LoVo (cell line): ENCODE results near the gene PARVG.
A peak's percentile ranks its signal among the peaks of the same experiment; 100 is the strongest.

ENCODE experiments used
- DNase-seq: peaks from one replicate; pipeline ENCODE4 v3.0.0-alpha.2; 2016; ENCODE audit warnings: low spot score

The PARVG gene, protein sequence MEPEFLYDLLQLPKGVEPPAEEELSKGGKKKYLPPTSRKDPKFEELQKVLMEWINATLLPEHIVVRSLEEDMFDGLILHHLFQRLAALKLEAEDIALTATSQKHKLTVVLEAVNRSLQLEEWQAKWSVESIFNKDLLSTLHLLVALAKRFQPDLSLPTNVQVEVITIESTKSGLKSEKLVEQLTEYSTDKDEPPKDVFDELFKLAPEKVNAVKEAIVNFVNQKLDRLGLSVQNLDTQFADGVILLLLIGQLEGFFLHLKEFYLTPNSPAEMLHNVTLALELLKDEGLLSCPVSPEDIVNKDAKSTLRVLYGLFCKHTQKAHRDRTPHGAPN

DNA sequence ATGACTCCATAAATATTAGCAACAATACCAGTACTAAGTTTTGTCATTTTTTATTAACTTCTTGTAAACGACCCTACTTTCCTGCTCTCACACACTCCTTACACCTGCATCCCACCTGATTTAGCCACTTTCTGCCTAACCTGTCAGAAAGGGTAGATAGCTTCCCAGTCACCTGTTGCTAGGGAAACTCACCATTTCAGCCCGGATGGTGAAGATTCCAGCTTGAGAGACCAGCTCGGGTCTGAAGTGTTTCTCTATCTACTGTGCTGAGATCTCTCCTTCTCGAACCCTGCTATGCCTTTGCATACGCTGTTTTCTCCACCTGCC is at the start of gene PARVG:
Gene PARVG, plus strand, starts transcription at position 220 of the 327 bp plus-strand sequence. CDS start 2,405 bp downstream, outside the sequence.
- no peak for DNase-seq

DNA sequence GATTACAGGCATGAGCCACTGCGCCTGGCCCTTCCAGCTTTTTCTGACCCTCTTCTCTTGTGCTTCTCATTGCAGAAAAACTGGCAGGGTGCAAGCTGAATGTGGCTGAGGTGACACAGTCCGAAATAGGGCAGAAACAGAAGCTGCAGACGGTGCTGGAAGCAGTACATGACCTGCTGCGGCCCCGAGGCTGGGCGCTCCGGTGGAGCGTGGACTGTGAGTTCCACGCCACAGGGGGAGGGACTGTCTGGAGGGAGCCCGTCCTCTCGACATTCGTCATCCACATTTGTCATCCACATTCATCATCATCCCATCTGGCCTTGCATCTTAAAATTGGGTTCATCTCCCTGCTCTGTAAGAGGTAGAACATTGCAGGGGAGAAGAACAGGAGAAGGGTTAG is 49.3 kb upstream of the PARVG start:
- no peak for DNase-seq

DNA sequence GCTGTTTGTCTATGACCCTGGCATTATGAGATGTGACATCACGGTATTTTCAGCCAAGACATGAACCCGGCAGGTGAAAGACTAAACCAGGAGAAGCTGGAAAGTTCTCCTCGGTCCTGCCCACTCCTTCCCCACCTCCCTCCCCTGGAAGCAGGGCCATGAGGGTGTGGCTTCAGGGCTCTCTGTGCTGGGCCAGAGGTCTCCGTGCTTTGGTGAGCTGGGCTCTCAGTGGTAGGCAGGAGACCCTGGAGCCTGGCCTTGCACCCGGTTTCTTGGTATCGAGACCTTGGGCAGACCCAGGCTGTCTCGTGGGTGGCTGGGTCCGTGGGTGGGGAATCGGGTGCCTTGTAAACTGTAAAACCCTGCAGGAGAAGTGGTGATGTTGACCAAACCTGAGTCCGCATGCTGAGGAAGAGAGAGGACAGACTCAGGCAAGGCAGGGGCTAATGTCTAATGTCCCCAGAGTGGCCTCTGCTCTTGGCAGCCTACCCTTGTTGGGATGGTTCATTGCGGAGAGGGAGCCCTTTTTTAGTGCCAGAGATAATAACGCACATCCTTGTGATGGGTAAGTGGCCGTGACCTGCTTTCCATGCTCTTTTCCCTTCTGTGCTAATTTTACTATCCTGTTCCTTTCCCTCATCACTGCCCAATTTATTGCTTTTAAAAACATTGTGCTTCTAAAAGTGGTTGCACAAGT is 48.6 kb upstream of the PARVG start:
- DNase-seq = no peak

DNA sequence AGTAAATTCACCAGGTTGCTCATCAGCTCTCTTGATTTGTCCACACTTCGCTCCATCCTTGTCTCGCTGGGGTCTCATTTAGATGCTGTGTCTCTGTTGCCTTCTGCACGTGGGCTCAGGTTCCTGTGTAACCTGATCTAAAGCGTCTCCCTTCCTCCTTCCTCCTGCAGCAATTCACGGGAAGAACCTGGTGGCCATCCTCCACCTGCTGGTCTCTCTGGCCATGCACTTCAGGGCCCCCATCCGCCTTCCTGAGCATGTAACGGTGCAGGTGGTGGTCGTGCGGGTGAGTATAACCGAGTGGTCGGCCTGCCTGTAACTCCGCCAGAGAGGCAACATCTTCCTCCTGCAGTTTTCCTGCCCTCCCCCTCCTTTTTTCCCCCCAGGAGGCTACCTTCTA is 48.0 kb upstream of the PARVG start:
- no peak for DNase-seq

DNA sequence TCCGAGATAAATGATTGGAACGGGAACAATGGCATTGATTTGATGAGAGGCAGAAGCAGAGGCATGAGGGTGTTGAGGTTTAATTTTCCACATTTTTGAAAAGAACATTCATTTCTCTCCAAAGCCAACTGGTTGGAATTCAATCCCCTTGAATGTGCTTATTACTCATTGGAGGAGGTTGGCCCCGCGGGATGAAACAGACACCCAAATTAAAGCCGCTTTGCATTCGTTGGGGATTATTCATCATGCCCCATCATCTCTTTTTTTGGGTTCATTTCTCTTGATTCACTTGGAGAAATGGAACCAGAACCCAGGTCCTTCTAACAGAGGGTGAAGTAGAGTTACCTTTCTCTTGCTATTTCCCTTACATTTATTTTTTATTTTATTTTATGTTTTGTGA is 47.6 kb upstream of the PARVG start:
- DNase-seq = no peak

DNA sequence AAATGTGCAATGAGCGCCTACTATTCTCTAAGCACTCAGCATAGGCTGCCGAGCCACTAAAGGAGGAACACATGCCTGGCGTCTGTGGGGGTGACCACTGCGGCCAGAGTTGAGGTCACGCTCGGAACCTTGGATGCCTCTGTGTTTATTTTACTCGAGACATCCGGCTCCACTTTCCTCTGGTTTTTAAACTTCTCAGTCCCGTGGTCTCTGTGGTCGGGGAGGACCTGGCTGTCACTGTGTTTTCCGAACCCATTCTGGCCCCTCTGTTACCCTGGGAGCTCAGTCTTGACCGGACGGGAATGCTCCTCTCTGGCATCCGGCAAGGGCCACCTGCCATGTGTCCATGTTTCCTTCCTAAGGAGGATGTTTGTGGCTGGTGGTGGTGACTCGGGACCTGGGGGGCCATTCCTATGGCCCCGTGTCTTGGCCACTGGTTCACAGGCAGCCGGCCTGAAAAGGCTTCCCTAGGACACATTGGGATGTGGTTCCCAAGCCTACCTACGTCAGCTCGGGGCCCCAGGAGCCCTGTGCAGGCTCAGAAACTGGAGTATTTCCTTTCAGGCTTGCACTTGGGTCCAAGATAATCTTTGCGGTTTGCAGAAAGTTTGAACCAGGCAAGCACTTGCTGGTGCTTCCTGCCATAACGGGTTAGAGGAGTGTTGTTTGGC is 46.7 kb upstream of the PARVG start:
- no peak for DNase-seq

DNA sequence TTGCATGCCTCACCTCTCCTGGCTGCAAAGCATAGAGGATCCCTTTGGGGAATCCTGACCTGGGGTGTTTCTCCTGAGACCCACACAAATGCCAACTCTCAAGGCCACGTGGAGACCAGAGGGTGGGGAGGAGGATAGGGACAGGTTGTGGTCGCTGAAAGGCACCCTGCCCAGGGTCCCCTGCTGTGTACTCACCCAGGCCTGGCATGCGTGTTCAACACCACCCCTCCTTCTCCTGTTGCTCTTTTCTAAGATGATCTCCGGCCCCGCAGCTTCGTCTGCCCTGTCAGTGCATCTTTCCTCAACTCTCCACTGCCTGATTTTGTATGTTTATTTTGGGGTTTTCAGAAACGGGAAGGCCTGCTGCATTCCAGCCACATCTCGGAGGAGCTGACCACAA is 44.6 kb upstream of the PARVG start:
- no peak for DNase-seq

DNA sequence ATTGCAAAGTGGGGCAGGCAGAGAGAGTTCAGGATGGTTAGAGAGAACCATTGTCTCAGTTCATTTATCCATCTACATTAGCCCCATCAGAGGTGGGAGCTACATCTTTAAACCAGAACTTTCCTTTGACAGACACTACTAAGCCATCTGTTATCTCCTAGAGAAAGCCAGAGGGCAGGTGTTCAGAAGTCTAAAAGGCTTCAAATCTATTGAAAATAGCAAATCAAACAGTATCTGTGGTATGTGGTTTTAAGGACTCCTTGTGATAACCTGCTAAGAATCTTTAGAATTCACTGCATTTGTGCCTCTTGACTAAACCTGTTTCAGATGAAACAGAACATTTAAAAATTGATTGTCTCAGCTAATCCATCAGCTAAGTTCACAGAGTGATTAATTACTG is 43.9 kb upstream of the PARVG start:
- DNase-seq = no peak

DNA sequence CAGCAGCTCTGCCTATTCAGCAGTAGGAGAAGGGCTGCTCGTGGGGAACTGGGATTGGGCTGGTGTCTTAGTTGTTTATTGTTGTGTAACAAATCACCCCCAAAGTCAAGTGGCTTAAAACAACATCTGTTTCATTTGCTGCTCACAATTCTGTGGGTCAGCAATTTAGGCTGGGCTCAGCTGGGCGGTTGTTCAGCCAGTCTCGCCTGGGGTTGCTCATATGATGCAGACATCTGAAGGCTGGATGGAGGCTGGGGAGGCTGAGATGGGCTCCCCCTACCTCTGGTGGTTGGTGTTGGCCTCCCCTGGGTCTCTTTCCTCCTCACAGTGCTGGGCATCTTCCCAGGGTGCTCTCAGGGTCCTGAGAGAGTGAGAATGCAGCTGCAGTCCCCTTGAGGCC is 43.3 kb upstream of the PARVG start:
- DNase-seq = no peak

DNA sequence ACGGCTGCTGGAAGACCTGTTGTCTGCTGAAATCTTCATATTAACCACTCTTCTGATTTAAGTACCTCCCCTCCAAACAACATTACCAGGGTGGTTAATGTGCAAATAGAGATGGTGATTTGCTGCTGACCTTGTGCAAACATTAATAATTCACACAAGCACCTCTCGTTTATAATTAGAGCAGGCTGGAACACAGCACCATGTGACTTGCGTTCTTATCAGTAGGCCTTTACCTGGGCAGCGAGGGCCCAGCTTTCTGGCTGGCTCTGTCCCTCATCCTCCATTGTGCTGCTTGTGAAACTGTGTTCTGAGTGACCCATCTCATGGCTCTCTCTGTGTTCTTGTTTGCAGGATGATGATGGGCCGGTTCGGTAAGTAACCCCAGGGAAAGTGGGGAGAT is 41.0 kb upstream of the PARVG start:
- DNase-seq = no peak

DNA sequence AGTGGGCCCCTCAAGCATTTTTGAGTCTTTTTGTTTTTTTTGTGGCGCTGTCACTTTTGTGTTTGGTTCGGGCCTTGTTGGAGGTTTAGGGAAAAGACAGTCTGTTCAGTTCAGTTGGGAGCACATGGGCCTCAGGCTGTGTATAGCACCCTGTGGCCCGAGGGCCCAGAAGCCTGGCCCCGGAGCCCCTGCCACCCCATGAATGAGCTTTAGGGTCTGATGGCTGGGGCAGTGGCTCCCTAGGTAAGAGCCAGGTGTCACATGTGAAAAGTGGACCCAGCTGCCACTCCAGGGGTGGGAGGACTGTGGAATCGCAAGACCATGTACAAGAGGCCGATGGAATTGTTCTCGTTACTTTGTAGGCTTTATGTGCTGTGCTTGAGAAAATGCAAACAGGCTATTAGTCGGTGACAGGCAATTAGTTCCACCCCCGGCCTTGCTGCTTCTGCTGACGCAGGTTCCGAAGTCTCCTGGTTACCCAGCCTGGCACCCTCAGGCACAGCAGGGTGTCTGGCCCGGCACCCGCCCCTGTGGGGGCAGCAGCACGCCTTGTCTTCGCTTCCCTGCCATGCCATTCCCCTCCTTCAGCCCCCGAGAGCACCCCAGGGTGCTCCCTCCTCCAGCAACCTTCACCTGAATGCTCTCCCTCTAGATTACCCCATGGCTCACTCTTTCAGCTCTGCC is 38.2 kb upstream of the PARVG start:
- no peak for DNase-seq

DNA sequence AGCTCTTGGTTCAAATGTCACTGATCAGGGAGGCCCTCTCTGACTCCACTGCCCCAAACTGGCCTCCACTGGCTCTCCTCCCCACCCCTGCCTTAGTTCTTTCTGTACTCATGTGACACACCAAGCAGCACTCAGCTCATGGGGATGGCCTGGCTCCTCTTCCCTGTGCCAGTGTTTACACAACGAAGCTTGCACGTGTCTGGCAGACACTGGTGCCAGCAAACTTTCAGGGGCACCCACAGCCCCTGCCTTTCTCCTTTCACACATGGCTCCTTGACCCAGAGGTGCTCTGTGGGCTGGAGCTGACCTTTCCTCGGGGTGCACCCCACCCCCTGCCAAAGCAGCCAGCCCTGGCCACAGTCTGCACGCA is 37.6 kb upstream of the PARVG start:
- DNase-seq = no peak

DNA sequence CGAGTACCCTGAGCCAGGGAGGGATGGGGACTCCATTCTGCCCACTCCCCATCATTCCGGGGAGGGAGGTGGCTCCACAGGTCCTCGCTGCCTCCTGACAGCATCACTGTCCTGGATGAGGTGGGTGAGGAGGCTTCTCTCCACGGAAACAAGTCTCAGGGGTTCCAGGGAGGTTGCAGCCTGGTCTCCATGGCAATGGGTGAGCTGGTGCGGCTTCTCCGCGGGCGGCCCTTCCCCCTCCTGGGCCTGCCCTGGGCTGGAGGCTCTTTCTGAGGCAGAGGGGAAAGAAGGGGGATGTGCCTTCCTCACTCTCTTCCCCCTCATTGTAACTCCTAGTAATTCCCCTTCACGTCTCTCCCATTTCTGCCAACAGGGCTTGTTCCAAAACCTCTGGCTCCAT is 37.1 kb upstream of the PARVG start:
- no peak for DNase-seq

DNA sequence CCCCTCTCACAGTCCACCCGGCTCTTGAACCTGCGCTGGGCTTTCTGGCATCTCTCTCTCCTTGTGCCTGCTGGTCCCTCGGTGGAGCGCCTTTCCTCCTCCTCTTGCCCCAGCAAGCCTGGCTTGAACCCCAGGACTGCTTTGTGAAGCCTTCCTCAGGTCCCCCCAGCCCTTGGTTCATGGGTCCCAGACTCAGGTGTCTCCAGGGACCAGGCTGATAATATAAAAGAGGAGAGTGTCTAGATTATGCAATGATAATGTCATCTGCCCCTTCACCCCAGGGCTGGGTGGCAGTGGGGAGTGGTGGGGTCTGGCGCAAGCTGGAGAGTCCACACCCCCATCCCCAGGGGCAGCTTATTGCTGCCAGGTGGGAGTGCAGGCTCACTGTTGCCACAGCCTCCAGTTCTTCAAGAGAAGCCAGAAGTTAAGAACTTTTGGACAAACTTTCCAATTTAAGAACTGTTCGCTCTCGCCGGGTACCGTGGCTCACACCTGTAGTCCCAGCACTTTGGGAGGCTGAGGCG is 36.6 kb upstream of the PARVG start:
- no peak for DNase-seq

DNA sequence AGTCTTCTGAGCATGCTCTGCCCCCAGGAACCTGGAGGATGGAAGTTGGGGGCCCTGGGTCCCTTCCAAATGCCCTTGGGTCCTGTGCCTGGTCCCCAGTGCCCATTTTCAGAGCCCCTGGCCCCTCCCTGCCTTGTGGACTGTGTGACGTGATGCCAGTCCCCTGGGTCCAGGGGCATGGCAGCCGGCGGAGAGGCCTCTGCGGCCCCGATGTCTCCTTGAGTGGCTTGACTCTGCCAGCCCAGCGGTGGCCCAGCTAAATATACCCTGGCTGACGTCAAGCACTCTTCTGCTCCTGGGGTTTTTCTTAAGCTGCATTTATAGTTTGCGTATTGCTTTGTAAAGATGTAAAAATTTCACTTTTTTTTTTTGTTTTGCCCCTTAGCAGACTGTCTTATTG is 35.2 kb upstream of the PARVG start:
- no peak for DNase-seq

DNA sequence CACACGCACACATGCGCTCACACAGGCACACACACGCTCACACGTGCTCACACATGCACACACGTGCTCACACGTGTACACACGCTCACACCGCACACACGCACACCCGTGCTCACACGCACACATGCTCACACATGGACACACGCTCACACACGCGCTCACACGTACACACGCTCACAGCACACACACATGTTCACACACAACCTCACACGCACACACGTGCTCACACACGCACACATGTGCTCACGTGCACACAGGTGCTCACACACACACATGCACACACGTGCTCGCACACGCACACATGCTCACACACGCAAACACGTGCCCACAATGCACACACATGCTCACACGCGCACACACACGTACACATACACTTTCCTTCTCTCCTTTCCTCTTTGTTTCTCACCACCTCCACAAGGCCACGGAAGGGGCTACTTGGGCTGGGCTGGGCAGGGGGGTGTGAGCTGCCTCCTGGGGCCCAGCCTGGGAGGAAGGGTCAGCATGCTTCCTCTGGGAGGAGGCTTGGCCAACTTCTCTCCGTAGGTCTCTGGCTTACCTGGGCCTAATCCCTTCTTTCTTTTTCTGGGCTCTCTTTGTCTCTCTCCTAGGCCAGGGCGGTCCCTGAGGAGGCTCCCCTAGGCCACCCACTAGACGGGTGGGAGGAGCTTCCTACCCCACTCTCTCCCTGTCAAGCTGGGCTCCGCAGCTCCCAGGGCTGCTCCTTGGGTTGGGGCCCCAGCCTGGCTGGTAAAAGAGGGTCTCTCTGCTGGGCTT is 34.5 kb upstream of the PARVG start:
- DNase-seq = no peak

DNA sequence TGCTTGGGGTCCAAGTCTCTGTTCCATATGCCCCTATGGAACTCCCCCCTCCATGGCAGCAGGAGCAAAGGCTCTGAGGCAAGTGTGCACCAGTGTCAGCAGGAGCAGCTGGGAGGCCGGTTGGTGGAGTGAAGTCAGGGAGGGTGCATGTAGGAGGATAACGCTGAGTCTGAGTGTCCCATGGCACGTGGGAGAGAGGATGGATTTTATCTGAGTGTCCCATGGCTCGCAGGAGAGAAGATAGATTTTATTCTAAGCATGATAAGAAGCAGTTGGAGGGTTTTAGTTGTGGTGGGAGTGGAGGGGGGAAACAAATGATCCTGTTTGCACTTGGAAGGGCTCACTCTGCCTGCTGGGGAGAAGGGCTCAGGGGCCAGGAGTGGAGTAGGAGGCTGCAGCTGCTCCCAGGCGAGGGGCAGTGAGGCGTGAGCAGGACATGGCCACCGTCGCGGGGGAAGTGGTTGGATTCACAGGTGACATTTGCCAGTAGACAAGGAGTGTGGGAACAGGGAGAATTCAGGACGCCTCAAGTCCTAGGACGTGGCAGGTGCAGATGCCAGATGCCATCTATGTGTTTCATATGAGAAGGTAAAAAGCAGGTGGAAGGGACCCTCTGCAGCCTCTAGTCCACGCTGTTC is 33.6 kb upstream of the PARVG start:
- DNase-seq = no peak

DNA sequence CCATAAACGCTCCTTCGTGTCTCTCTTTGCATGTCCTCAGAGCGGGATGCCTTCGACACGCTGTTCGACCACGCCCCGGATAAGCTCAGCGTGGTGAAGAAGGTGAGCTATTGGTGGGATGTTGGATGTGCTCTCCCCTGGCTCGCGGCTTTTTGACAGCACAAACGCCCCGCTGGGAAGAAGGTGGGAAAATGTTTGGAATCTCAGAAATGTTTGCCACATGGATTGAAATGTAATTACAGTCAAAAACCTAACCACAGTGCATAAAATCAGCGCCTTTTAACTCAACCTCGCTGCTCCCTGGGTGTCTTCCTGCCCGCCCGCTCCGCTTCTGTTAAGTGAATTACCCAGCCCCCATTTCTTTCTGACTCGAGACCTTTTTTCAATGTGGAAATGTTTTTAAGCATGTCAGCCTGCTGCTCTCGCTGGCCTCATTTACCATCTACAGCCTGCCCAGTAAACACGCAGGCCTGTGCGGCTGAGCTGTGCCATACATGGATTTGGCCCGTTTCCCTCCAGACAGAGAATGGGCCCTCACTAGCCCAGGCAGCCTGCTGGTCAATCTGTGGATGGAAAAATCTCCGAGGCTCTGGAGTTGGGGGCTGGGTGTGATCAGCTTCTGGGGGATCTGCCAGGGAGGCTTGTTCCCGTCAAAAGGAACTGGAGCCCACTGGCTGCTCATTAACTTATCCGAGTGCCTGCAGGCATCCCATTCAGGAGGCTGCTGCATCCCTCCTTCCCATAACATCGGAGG is 32.7 kb upstream of the PARVG start:
- peak; percentile 16 for DNase-seq

DNA sequence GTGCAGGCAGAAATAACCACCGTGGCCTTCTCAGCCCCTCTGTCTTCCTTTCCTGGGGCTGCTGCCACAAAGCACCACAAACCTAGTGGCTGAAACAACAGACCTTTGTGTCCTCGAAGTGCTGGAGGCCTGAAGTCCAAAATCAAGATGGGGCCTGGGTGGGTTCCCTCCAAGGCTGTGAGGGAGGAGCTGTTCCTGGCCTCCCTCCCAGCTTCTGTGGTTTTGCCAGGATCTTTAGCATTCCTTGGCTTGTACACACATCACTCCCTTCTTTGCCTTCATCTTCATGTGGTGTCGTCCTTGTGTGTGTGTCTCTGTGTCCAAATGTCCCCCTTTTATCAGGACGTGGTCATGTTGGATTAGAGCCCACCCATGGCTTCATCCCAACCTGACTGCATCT is 29.0 kb upstream of the PARVG start:
- DNase-seq = peak; percentile 2

DNA sequence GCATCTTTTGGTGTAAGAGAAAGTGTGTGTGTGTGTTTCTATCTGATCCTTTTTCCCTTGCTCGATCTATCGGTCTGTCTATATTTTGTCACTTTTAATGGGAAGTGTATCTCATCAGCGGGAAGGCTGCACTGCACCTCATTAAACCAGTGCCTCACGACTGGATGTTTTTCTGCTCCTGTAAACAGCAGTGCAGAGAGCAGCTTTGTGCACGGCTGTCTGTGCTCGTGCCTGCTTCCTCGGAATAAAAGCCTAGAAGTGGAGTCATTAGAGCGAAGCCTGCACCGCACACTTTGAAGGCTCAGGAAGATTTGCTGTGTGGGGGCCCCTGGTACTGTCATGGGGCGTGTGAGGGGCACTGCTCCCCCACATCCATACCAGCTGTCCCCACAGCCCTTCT is 27.0 kb upstream of the PARVG start:
- no peak for DNase-seq
